ENCODE data around the gene MB.

Gene MB

GRCh38 chr22:35615156-35615555, 2.0 kb downstream of the MB start:
- no peak for DNase-seq (ENCODE audit: low read depth)

GRCh38 chr22:35614404-35614803, 2.7 kb downstream of the MB start:
- DNase-seq (ENCODE audit: low read depth): no peak

- no peak for DNase-seq (ENCODE audit: low read depth)
Measured at GRCh38 chr22:35612903-35613302, 4.2 kb downstream of the MB start.

- no peak for DNase-seq (ENCODE audit: low read depth)
Measured at GRCh38 chr22:35611891-35612576, 5.1 kb downstream of the MB start.

- DNase-seq (ENCODE audit: low read depth): no peak
Measured at GRCh38 chr22:35611200-35611890, 5.8 kb downstream of the MB start.

- DNase-seq (ENCODE audit: low read depth): no peak
Measured at GRCh38 chr22:35610741-35611140, 6.4 kb downstream of the MB start.

GRCh38 chr22:35609761-35610160, 7.4 kb downstream of the MB start:
- DNase-seq (ENCODE audit: low read depth): no peak

GRCh38 chr22:35609261-35609660, 7.9 kb downstream of the MB start:
- no peak for DNase-seq (ENCODE audit: low read depth)

- DNase-seq (ENCODE audit: low read depth): peak; percentile 67
Measured at GRCh38 chr22:35608088-35608487, 9.0 kb downstream of the MB start.

GRCh38 chr22:35606916-35607315, 10.2 kb downstream of the MB start:
- no peak for DNase-seq (ENCODE audit: low read depth)

GRCh38 chr22:35605851-35606481, 11.2 kb downstream of the MB start:
- no peak for DNase-seq (ENCODE audit: low read depth)

GRCh38 chr22:35605369-35605680, 11.8 kb downstream of the MB start:
- DNase-seq (ENCODE audit: low read depth): no peak

- DNase-seq (ENCODE audit: low read depth): no peak
Measured at GRCh38 chr22:35604621-35605368, 12.3 kb downstream of the MB start.

- DNase-seq (ENCODE audit: low read depth): peak; percentile 76
Measured at GRCh38 chr22:35601743-35602615, 15.2 kb downstream of the MB start.

GRCh38 chr22:35601013-35601580, 16.0 kb downstream of the MB start:
- no peak for DNase-seq (ENCODE audit: low read depth)

GRCh38 chr22:35600476-35600875, 16.7 kb downstream of the MB start:
- no peak for DNase-seq (ENCODE audit: low read depth)

GRCh38 chr22:35599364-35599763, 17.8 kb downstream of the MB start:
- DNase-seq (ENCODE audit: low read depth): no peak

- no peak for DNase-seq (ENCODE audit: low read depth)
Measured at GRCh38 chr22:35598396-35598710, 18.8 kb downstream of the MB start.

GRCh38 chr22:35597692-35598395, 19.3 kb downstream of the MB start:
- no peak for DNase-seq (ENCODE audit: low read depth)

- peak; percentile 50 for DNase-seq (ENCODE audit: low read depth)
Measured at GRCh38 chr22:35596821-35597220, 20.3 kb downstream of the MB start.

GRCh38 chr22:35594686-35595085, 22.4 kb downstream of the MB start:
- no peak for DNase-seq (ENCODE audit: low read depth)
